Astrocyte (in vitro differentiated cells and primary cell): Measurements from ENCODE around the gene KRT6A. TPM values are rescaled to one million over a fixed set of nuclear protein-coding genes. Genes with fewer than 3 reads are reported as not detected.
"Not testable (repeated sequence)": the region's sequence is repeated elsewhere in the genome, so short reads cannot be mapped to it uniquely, and the experiment has no call there.

Source experiments
- DNase-seq: peaks from one replicate; pipeline ENCODE4 v3.0.0-alpha.2; 2010; ENCODE audit warnings: low read depth
- FAIRE-seq: peaks from 2 replicates; lab custom pipeline; 2011; peaks lifted over from hg19 to GRCh38; lab: Jason Lieb, UNC
- H2AFZ ChIP-seq: 2 replicates; pipeline ENCODE4 v1.6.0; 2012; ENCODE audit warnings: low read depth, low read length, inconsistent platforms
- H3K27ac ChIP-seq: 2 replicates; pipeline ENCODE4 v1.5.1; 2011; ENCODE audit warnings: low read depth, low read length, inconsistent platforms
- H3K27me3 ChIP-seq: 2 replicates; pipeline ENCODE4 v1.6.0; 2011; ENCODE audit warnings: low read length, inconsistent platforms; ENCODE audit not compliant: insufficient read depth
- H3K36me3 ChIP-seq: 2 replicates; pipeline ENCODE4 v1.5.1; 2011; ENCODE audit warnings: low read length, inconsistent platforms; ENCODE audit not compliant: insufficient read depth
- H3K4me1 ChIP-seq: 2 replicates; pipeline ENCODE4 v1.5.1; 2011; ENCODE audit warnings: low read length, inconsistent platforms; ENCODE audit not compliant: insufficient read depth
- H3K4me2 ChIP-seq: 2 replicates; pipeline ENCODE4 v1.6.0; 2012; ENCODE audit warnings: low read length, inconsistent platforms
- H3K4me3 ChIP-seq: 2 replicates; pipeline ENCODE4 v1.5.1; 2011; ENCODE audit warnings: low read depth, mild to moderate bottlenecking, low read length, inconsistent platforms; ENCODE audit not compliant: insufficient read depth
- H3K79me2 ChIP-seq: 2 replicates; pipeline ENCODE4 v1.6.0; 2012; ENCODE audit warnings: mild to moderate bottlenecking, low read length, inconsistent platforms; ENCODE audit not compliant: insufficient read depth
- H3K9ac ChIP-seq: 2 replicates; pipeline ENCODE4 v1.6.0; 2012; ENCODE audit warnings: mild to moderate bottlenecking, low read length, inconsistent platforms
- H3K9me3 ChIP-seq: 2 replicates; pipeline ENCODE4 v1.5.1; 2012; ENCODE audit warnings: low read depth, mild to moderate bottlenecking, low read length, inconsistent platforms; ENCODE audit not compliant: insufficient read depth
- H4K20me1 ChIP-seq: 2 replicates; pipeline ENCODE4 v1.6.0; 2012; ENCODE audit warnings: low read length, inconsistent platforms; ENCODE audit not compliant: insufficient read depth
- H3K27ac Mint-ChIP-seq: one replicate; pipeline ENCODE4 v1.8.0; 2021; ENCODE audit warnings: mild to moderate bottlenecking, mixed read lengths; ENCODE audit not compliant: unreplicated experiment
- H3K27me3 Mint-ChIP-seq: one replicate; pipeline ENCODE4 v1.8.0; 2021; ENCODE audit warnings: low read depth, mixed read lengths; ENCODE audit not compliant: unreplicated experiment
- H3K36me3 Mint-ChIP-seq: one replicate; pipeline ENCODE4 v1.8.0; 2021; ENCODE audit warnings: low read depth, mixed read lengths; ENCODE audit not compliant: unreplicated experiment
- H3K4me1 Mint-ChIP-seq: one replicate; pipeline ENCODE4 v1.8.0; 2021; ENCODE audit warnings: low read depth, mixed read lengths; ENCODE audit not compliant: unreplicated experiment
- H3K4me3 Mint-ChIP-seq: one replicate; pipeline ENCODE4 v1.8.0; 2021; ENCODE audit warnings: mild to moderate bottlenecking, moderate library complexity, mixed read lengths; ENCODE audit not compliant: unreplicated experiment
- H3K9me3 Mint-ChIP-seq: one replicate; pipeline ENCODE4 v1.8.0; 2021; ENCODE audit warnings: mild to moderate bottlenecking, mixed read lengths; ENCODE audit not compliant: unreplicated experiment
- EZH2 ChIP-seq: IDR thresholded peaks from 2 replicates; pipeline ENCODE4 v1.6.1; 2012; ENCODE audit warnings: mild to moderate bottlenecking, low read length, inconsistent platforms; ENCODE audit not compliant: insufficient read depth
- total RNA-seq: library from RNA; stranded (reverse); gene quantifications from 2 replicates; pipeline ENCODE4 v1.2.1, GENCODE V29; 2021
- TF ChIP-seq, protein P1 (sequence below): IDR thresholded peaks from 2 replicates; pipeline ENCODE4 v1.5.1; 2011; ENCODE audit warnings: low read depth, mild to moderate bottlenecking, inconsistent platforms, low read length, moderate library complexity; ENCODE audit not compliant: insufficient read depth

KRT6A gene
- total RNA-seq, 1 donor from 2014 or later, result 0.95 TPM

DNA sequence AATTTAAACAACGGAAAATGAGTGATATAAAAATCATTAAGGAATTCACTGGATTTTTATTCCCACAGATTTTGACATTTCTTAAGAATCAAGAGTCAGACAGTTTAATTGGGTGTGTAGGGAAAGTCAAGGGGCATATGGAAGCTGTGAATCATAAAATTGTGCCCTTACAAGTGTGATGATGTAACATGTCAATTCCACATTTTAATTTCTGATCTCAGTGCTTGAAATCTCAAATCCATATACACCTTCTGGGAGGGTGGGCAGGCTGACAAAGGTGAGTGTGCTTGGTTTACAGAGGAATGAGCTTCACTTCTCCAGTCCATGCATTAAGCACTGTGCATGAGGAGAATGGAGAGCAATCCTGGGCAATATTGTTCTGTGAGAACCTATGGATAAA, 1.0 kb upstream of the KRT6A start:
- Mint-ChIP-seq H3K36me3 (no peaks in the 10 kb centered on the region), H3K27ac (no peak overlapping the region), H3K27me3 (peaks cover 38% of the 10 kb centered on the region), H3K4me1 (peaks cover 26% of the 10 kb centered on the region), H3K9me3 (peaks cover 2% of the 10 kb centered on the region), H3K4me3 (no peak overlapping the region)
- Histone ChIP-seq H3K27ac (no peak overlapping the region), H3K4me1 (peaks cover 21% of the 10 kb centered on the region), H3K9ac (no peak overlapping the region), H3K79me2 (no peaks in the 10 kb centered on the region), H4K20me1 (no peaks in the 10 kb centered on the region), H3K4me2 (no peak overlapping the region), H2AFZ (no peak overlapping the region), H3K27me3 (peaks cover 14% of the 10 kb centered on the region), H3K36me3 (no peaks in the 10 kb centered on the region), H3K9me3 (no peaks in the 10 kb centered on the region), H3K4me3 (no peak overlapping the region)
- DNase-seq, result no peak
- no peak for FAIRE-seq
- TF ChIP-seq, protein P1, sequence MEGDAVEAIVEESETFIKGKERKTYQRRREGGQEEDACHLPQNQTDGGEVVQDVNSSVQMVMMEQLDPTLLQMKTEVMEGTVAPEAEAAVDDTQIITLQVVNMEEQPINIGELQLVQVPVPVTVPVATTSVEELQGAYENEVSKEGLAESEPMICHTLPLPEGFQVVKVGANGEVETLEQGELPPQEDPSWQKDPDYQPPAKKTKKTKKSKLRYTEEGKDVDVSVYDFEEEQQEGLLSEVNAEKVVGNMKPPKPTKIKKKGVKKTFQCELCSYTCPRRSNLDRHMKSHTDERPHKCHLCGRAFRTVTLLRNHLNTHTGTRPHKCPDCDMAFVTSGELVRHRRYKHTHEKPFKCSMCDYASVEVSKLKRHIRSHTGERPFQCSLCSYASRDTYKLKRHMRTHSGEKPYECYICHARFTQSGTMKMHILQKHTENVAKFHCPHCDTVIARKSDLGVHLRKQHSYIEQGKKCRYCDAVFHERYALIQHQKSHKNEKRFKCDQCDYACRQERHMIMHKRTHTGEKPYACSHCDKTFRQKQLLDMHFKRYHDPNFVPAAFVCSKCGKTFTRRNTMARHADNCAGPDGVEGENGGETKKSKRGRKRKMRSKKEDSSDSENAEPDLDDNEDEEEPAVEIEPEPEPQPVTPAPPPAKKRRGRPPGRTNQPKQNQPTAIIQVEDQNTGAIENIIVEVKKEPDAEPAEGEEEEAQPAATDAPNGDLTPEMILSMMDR, result no peak
- no peak for TF ChIP-seq EZH2

DNA sequence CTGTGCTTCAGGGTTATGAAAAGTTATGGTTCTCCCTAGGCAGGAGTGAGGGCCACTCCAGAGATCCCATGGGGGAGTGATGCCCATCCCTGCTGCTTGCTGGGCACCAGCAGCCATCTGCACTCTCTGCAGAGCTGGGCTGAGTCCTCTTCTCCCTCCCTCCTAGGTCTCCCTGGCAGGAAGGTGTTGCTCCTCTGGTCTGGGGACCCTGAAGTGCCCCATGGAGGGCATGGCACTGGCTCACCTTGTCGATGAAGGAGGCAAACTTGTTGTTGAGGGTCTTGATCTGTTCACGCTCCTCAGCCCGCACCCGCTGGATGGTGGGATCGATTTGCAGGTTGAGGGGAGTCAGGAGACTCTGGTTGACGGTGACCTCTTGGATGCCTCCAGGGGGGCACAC, 652 bp downstream of the KRT6A start:
- H2AFZ ChIP-seq, H3K9me3 Mint-ChIP-seq, H3K36me3 ChIP-seq, FAIRE-seq, DNase-seq, H3K4me3 Mint-ChIP-seq, H3K79me2 ChIP-seq, H4K20me1 ChIP-seq, H3K36me3 Mint-ChIP-seq, H3K4me2 ChIP-seq, H3K4me3 ChIP-seq, H3K9ac ChIP-seq, H3K27ac ChIP-seq, H3K9me3 ChIP-seq, H3K27ac Mint-ChIP-seq: not testable (repeated sequence)
- H3K4me1 Mint-ChIP-seq, result peaks cover 23% of the 10 kb centered on the region
- Histone ChIP-seq H3K27me3 (peaks cover 17% of the 10 kb centered on the region), H3K4me1 (peaks cover 21% of the 10 kb centered on the region)
- peaks cover 45% of the 10 kb centered on the region for H3K27me3 Mint-ChIP-seq

GRCh38 chr12:52491495-52491894, 1.6 kb downstream of the KRT6A start:
- H3K27ac ChIP-seq, H3K27ac Mint-ChIP-seq, H3K36me3 Mint-ChIP-seq, H4K20me1 ChIP-seq, H3K9ac ChIP-seq, H3K4me2 ChIP-seq, H3K36me3 ChIP-seq, H2AFZ ChIP-seq, DNase-seq, H3K9me3 Mint-ChIP-seq, H3K79me2 ChIP-seq, FAIRE-seq, H3K4me3 Mint-ChIP-seq, H3K4me3 ChIP-seq, H3K9me3 ChIP-seq: not testable (repeated sequence)
- Mint-ChIP-seq H3K4me1 (peaks cover 17% of the 10 kb centered on the region), H3K27me3 (peaks cover 52% of the 10 kb centered on the region)
- Histone ChIP-seq H3K4me1 (peaks cover 16% of the 10 kb centered on the region), H3K27me3 (peaks cover 18% of the 10 kb centered on the region)
